PC-9 (cell line): ENCODE measurements around the gene ESRP2. TPM values are rescaled to one million over a fixed set of nuclear protein-coding genes. Genes with fewer than 3 reads are reported as not detected.

Source experiments
- Bru-seq: library from RNA; stranded (reverse); fragments of 400-500 nt; gene quantifications from one replicate; lab custom pipeline; 2021; lab: Mats Ljungman, UMichigan
- BruChase-seq, 2 experiments: library from RNA; stranded (reverse); fragments of 400-500 nt; gene quantifications; one replicate each; lab custom pipeline; 2021; lab: Mats Ljungman, UMichigan
- BruUV-seq: library from RNA; stranded (reverse); fragments of 400-500 nt; replicated peaks from 2 replicates; lab custom pipeline; 2021; lab: Mats Ljungman, UMichigan
- CTCF ChIA-PET: fragments of 300-600 bp; sonication (Branson Sonifier 250); formaldehyde crosslinking; loops from one replicate; lab custom pipeline; 2022; ENCODE audit warnings: antibody characterized with exemption; lab: Charles Lee
- POLR2A ChIA-PET: fragments of 300-600 bp; sonication (Branson Sonifier 250); formaldehyde crosslinking; loops from one replicate; lab custom pipeline; 2022; ENCODE audit warnings: antibody characterized with exemption; ENCODE audit not compliant: unreplicated experiment; lab: Charles Lee
- DNase-seq, 2 experiments: peaks; one replicate each; pipeline versions ENCODE4 v3.0.0 to v3.0.0-alpha.2; 2015 to 2022; ENCODE audit warnings: mixed read lengths in 1 of 2
- H2AFZ ChIP-seq: fragments of 200-600 bp; sonication (generic); 2 replicates; pipeline ENCODE4 v1.8.1; 2017; ENCODE audit warnings: antibody characterized with exemption
- H3F3A ChIP-seq: fragments of 200-600 bp; sonication (generic); 2 replicates; pipeline ENCODE4 v1.8.1; 2017; ENCODE audit warnings: antibody characterized with exemption, mild to moderate bottlenecking, low read depth; ENCODE audit not compliant: insufficient read depth
- H3K27ac ChIP-seq: fragments of 200-600 bp; sonication (generic); 2 replicates; pipeline ENCODE4 v1.6.1; 2016; ENCODE audit warnings: mixed run types
- H3K27me3 ChIP-seq: fragments of 200-600 bp; sonication (generic); 2 replicates; pipeline ENCODE4 v1.6.1; 2016; ENCODE audit warnings: low read depth, mixed run types; ENCODE audit not compliant: insufficient read depth
- H3K36me3 ChIP-seq: fragments of 200-600 bp; sonication (generic); 2 replicates; pipeline ENCODE4 v1.6.1; 2016; ENCODE audit warnings: low read depth, mixed run types
- H3K4me1 ChIP-seq: fragments of 200-600 bp; sonication (generic); replicated peaks from 2 replicates; pipeline ENCODE4 v1.6.1; 2016; ENCODE audit warnings: mixed run types; ENCODE audit not compliant: insufficient read depth
- H3K4me2 ChIP-seq: fragments of 200-600 bp; sonication (generic); 2 replicates; pipeline ENCODE4 v1.6.1; 2017; ENCODE audit warnings: mixed run types
- H3K4me3 ChIP-seq: fragments of 200-600 bp; sonication (generic); 2 replicates; pipeline ENCODE4 v1.6.1; 2016; ENCODE audit warnings: mixed run types
- H3K79me2 ChIP-seq: fragments of 200-600 bp; sonication (generic); 2 replicates; pipeline ENCODE4 v1.6.1; 2017; ENCODE audit warnings: low read depth, mixed run types
- H3K9me2 ChIP-seq: fragments of 200-600 bp; sonication (generic); 2 replicates; pipeline ENCODE4 v1.8.1; 2017; ENCODE audit warnings: mild to moderate bottlenecking; ENCODE audit not compliant: insufficient read depth
- H3K9me3 ChIP-seq: fragments of 200-600 bp; sonication (generic); 2 replicates; pipeline ENCODE4 v1.8.1; 2016; ENCODE audit warnings: low read depth; ENCODE audit not compliant: insufficient read depth
- H4K20me1 ChIP-seq: fragments of 200-600 bp; sonication (generic); 2 replicates; pipeline ENCODE4 v1.8.1; 2017; ENCODE audit not compliant: insufficient read depth
- CTCF ChIP-seq: fragments of 200-600 bp; sonication (generic); conservative IDR thresholded peaks from 2 replicates; pipeline ENCODE4 v1.6.1; 2017; ENCODE audit warnings: mixed run types, antibody characterized with exemption, mild to moderate bottlenecking, moderate library complexity
- EZH2 ChIP-seq: fragments of 200-600 bp; sonication (generic); IDR thresholded peaks from 2 replicates; pipeline ENCODE4 v1.8.0; 2017; ENCODE audit warnings: antibody characterized with exemption, low read depth
- intact Hi-C: fragments of 100-400 bp; cut with micrococcal nuclease; formaldehyde crosslinking; loops from one replicate; pipeline ENCODE4 v1.10.0; 2022; ENCODE audit not compliant: unreplicated experiment
- long read RNA-seq: library from polyadenylated mRNA; stranded (forward); transcript quantifications from one replicate; pipeline ENCODE4 v2.0.0, GENCODE V29; 2022
- total RNA-seq: library from RNA; stranded (reverse); gene quantifications from 2 replicates; pipeline ENCODE4 v1.2.3, GENCODE V29; 2021

ESRP2 gene
- total RNA-seq (36.4 and 45.0 TPM in 2 replicates), Bru-seq, nascent RNA (percentile 64 among the genes with signal in this experiment), BruChase-seq, experiment 1, labeled RNA remaining after a 2-hour chase (percentile 85 among the genes with signal in this experiment), BruChase-seq, experiment 2, labeled RNA remaining after a 6-hour chase (percentile 85 among the genes with signal in this experiment)
- long read RNA-seq, transcript ESRP2-202 (15 exons, 3,793 nt) = major isoform, 14 of 29 reads
- long read RNA-seq, partial matches to known transcripts = 3 of 29 reads
- long read RNA-seq, other reads (novel, unspliced or antisense) = 11 of 29 reads

DNA sequence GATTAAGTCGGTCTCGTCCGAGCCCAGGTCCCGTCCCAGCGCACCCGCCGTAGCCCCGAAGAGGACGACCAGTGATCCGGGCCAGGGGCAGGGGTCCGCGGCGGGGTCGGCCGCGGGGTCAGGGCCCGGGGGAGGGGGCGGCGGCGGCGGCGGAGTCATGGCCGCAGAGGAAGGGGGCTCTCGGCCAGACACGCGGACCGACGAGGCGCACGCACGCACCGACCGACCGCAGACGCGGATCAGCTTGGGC lies at the start of gene ESRP2:
ESRP2 (minus strand) TSS at position 241 of the 250 bp plus-strand sequence; CDS start at position 159, 82 bp downstream.
- H3K4me2 ChIP-seq = peak within 1 kb of the TSS; percentile 97
- H3K36me3 ChIP-seq = no peaks in the 10 kb centered on the region; the same call in 1 of the 2 replicates
- H3K4me1 ChIP-seq = peaks cover 27% of the 10 kb centered on the region
- intact Hi-C loops = loop anchor here (2.0 to 10.0 kb wide), 4 partner anchors 93 to 991 kb away; partner anchors contain the start of genes FHOD1, NFATC3 and SLC9A5
- peaks cover 26% of the 10 kb centered on the region for H3F3A ChIP-seq
- no TSS peak for BruUV-seq
- no peak for TF ChIP-seq CTCF
- no peak for TF ChIP-seq EZH2
- H4K20me1 ChIP-seq = peaks cover 23% of the 10 kb centered on the region
- peak within 1 kb of the TSS; percentile 99 for H3K4me3 ChIP-seq
- H3K27me3 ChIP-seq = no peaks in the 10 kb centered on the region
- no peak for DNase-seq
- H2AFZ ChIP-seq = peak within 1 kb of the TSS; percentile 87
- H3K9me2 ChIP-seq = no peaks in the 10 kb centered on the region
- H3K27ac ChIP-seq = peak within 1 kb of the TSS; percentile 59
- no peaks in the 10 kb centered on the region for H3K9me3 ChIP-seq
- ChIA-PET POLR2A (interaction anchor here (0.6 to 1.3 kb wide), 3 partner anchors 29 to 151 kb away, joined by 3 to 6 read pairs (median 5); partner anchors contain the start of genes NFATC3 and SLC7A6), CTCF (interaction anchor here (0.6 kb wide), 1 partner anchor 416 kb away, joined by 6 read pairs; no protein-coding TSS in a partner anchor)
- H3K79me2 ChIP-seq = peaks cover 34% of the 10 kb centered on the region

DNA sequence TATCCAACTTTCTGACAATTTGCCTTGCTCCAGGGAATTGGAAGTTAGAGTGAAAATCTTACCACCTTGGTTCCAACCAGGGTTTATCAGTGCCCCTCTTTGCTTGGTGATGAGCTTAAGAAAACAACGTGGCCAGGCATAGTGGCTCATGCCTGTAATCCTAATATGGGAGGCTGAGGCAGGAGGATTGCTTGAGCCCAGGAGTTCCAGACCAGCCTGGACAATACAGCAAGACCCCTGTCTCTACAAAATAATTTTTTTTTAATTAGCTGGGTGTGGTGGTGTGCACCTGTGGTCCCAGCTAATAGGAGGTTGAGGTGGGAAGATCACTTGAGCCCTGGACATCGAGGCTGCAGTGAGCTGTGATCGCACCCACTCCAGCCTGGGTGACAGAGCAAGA lies 49.8 kb upstream of the ESRP2 start:
- Histone ChIP-seq H3K4me2 (no peak overlapping the region), H2AFZ (no peak overlapping the region), H4K20me1 (peaks cover 4% of the 10 kb centered on the region), H3K36me3 (no peaks in the 10 kb centered on the region), H3F3A (no peaks in the 10 kb centered on the region), H3K9me3 (no peaks in the 10 kb centered on the region), H3K4me3 (no peak overlapping the region), H3K27me3 (no peaks in the 10 kb centered on the region), H3K9me2 (no peaks in the 10 kb centered on the region), H3K79me2 (no peaks in the 10 kb centered on the region), H3K27ac (no peak overlapping the region), H3K4me1 (0 out of 2 replicates have a peak, but pooled peaks cover 7% of the 10 kb centered on the region)
- DNase-seq = no peak
- ChIA-PET POLR2A (no interaction called here), CTCF (interaction anchor here (0.7 kb wide), 1 partner anchor 136 kb away, joined by 8 read pairs; no protein-coding TSS in a partner anchor)
- BruUV-seq = no TSS peak
- intact Hi-C loops = no loop called here
- TF ChIP-seq CTCF = no peak
- no peak for TF ChIP-seq EZH2

GRCh38 chr16:68284847-68285246 lies 48.9 kb upstream of the ESRP2 start:
- no peak overlapping the region for H3K27ac ChIP-seq
- no peak overlapping the region for H2AFZ ChIP-seq
- BruUV-seq = no TSS peak
- no peak for DNase-seq
- H3K4me2 ChIP-seq = no peak overlapping the region
- no peaks in the 10 kb centered on the region for H3K79me2 ChIP-seq
- H3K9me2 ChIP-seq = no peaks in the 10 kb centered on the region
- ChIA-PET CTCF (no interaction called here), POLR2A (no interaction called here)
- no peak overlapping the region for H3K4me3 ChIP-seq
- H4K20me1 ChIP-seq = peaks cover 6% of the 10 kb centered on the region
- 0 out of 2 replicates have a peak, but pooled peaks cover 7% of the 10 kb centered on the region for H3K4me1 ChIP-seq
- no peaks in the 10 kb centered on the region for H3K9me3 ChIP-seq
- no peaks in the 10 kb centered on the region for H3K36me3 ChIP-seq
- H3K27me3 ChIP-seq = no peaks in the 10 kb centered on the region
- H3F3A ChIP-seq = no peaks in the 10 kb centered on the region
- no peak for TF ChIP-seq CTCF
- no peak for TF ChIP-seq EZH2
- intact Hi-C loops = no loop called here
